Osteoblast (primary cell): ENCODE data around the gene TMEM238. TPM values are rescaled to one million over a fixed set of nuclear protein-coding genes. Genes with fewer than 3 reads are reported as not detected.

Experiments
- DNase-seq: peaks from one replicate; pipeline ENCODE4 v3.0.0; 2011; ENCODE audit warnings: low spot score, mixed read lengths; ENCODE audit not compliant: insufficient read length; ENCODE audit errors: missing footprints
- H2AFZ ChIP-seq: 2 replicates; pipeline ENCODE4 v1.6.0; 2011; ENCODE audit warnings: mild to moderate bottlenecking, low read length
- H3K27ac ChIP-seq: 2 replicates; pipeline ENCODE4 v1.5.1; 2011; ENCODE audit warnings: mild to moderate bottlenecking, low read depth, low read length, moderate library complexity
- H3K27me3 ChIP-seq: 2 replicates; pipeline ENCODE4 v1.6.0; 2012; ENCODE audit warnings: mild to moderate bottlenecking, control low read depth, inconsistent platforms, low read length, moderate library complexity; ENCODE audit not compliant: insufficient read depth
- H3K36me3 ChIP-seq: 2 replicates; pipeline ENCODE4 v1.5.1; 2011; ENCODE audit warnings: mild to moderate bottlenecking, low read length, control low read depth, moderate library complexity; ENCODE audit not compliant: insufficient read depth
- H3K4me1 ChIP-seq: 2 replicates; pipeline ENCODE4 v1.5.1; 2011; ENCODE audit warnings: mild to moderate bottlenecking, low read length, control low read depth, moderate library complexity; ENCODE audit not compliant: insufficient read depth
- H3K4me2 ChIP-seq: 2 replicates; pipeline ENCODE4 v1.6.0; 2011; ENCODE audit warnings: mild to moderate bottlenecking, low read length; ENCODE audit not compliant: insufficient read depth
- H3K4me3 ChIP-seq: fragments of 200-600 bp; sonication (generic); 3 replicates; pipeline ENCODE4 v1.5.1; 2012; ENCODE audit warnings: mild to moderate bottlenecking, low read length, inconsistent platforms; ENCODE audit not compliant: insufficient read depth
- H3K79me2 ChIP-seq: 2 replicates; pipeline ENCODE4 v1.6.0; 2012; ENCODE audit warnings: mild to moderate bottlenecking, low read length, control low read depth, inconsistent platforms; ENCODE audit not compliant: insufficient read depth
- H3K9me3 ChIP-seq: 2 replicates; pipeline ENCODE4 v1.5.1; 2011; ENCODE audit warnings: low read depth, low read length, control low read depth
- H4K20me1 ChIP-seq: 2 replicates; pipeline ENCODE4 v1.6.0; 2012; ENCODE audit warnings: mild to moderate bottlenecking, low read length, control low read depth; ENCODE audit not compliant: insufficient read depth
- CTCF ChIP-seq: IDR thresholded peaks from 2 replicates; pipeline ENCODE4 v1.5.1; 2011; ENCODE audit warnings: mild to moderate bottlenecking, low read depth, low read length, moderate library complexity; ENCODE audit errors: extremely low read depth
- total RNA-seq: library from RNA; depleted of rRNA; stranded (reverse); fragments of >200 nt; gene quantifications from 2 replicates; pipeline ENCODE4 v1.2.3, GENCODE V29; 2012

Gene TMEM238
- total RNA-seq, 1 donor, result not detected

- Histone ChIP-seq H4K20me1 (peaks cover 18% of the 10 kb centered on the region), H2AFZ (no peak overlapping the region), H3K4me2 (no peak overlapping the region), H3K36me3 (peaks cover 9% of the 10 kb centered on the region), H3K4me1 (peaks cover 24% of the 10 kb centered on the region), H3K27me3 (no peaks in the 10 kb centered on the region), H3K79me2 (peaks cover 19% of the 10 kb centered on the region), H3K27ac (no peak overlapping the region), H3K9me3 (no peaks in the 10 kb centered on the region), H3K4me3 (no peak overlapping the region)
- no peak for TF ChIP-seq CTCF
- no peak for DNase-seq
These were observed 1.5 kb downstream of the TMEM238 start for GRCh38 chr19:55382522-55383054.

GRCh38 chr19:55382013-55382412 lies 2.1 kb downstream of the TMEM238 start:
- H3K4me3 ChIP-seq, result no peak overlapping the region
- H3K79me2 ChIP-seq, result peaks cover 13% of the 10 kb centered on the region
- H3K4me1 ChIP-seq, result peaks cover 18% of the 10 kb centered on the region
- no peak overlapping the region for H2AFZ ChIP-seq
- no peak overlapping the region for H3K27ac ChIP-seq
- TF ChIP-seq CTCF, result no peak
- no peak for DNase-seq
- no peaks in the 10 kb centered on the region for H3K9me3 ChIP-seq
- H3K4me2 ChIP-seq, result no peak overlapping the region
- peaks cover 12% of the 10 kb centered on the region for H4K20me1 ChIP-seq
- no peaks in the 10 kb centered on the region for H3K27me3 ChIP-seq
- peaks cover 4% of the 10 kb centered on the region for H3K36me3 ChIP-seq

GRCh38 chr19:55379174-55379573 lies 4.9 kb downstream of the TMEM238 start:
- Histone ChIP-seq H3K79me2 (no peaks in the 10 kb centered on the region), H2AFZ (no peak overlapping the region), H3K4me1 (peaks cover 8% of the 10 kb centered on the region), H3K27ac (no peak overlapping the region), H3K4me2 (no peak overlapping the region), H4K20me1 (no peaks in the 10 kb centered on the region), H3K36me3 (no peaks in the 10 kb centered on the region), H3K4me3 (no peak overlapping the region), H3K27me3 (no peaks in the 10 kb centered on the region), H3K9me3 (no peaks in the 10 kb centered on the region)
- no peak for DNase-seq
- no peak for TF ChIP-seq CTCF

- Histone ChIP-seq H3K36me3 (no peaks in the 10 kb centered on the region), H3K27ac (no peak overlapping the region), H3K4me1 (peaks cover 9% of the 10 kb centered on the region), H3K4me2 (no peak overlapping the region), H3K4me3 (no peak overlapping the region), H4K20me1 (no peaks in the 10 kb centered on the region), H2AFZ (no peak overlapping the region), H3K27me3 (no peaks in the 10 kb centered on the region), H3K79me2 (no peaks in the 10 kb centered on the region), H3K9me3 (no peaks in the 10 kb centered on the region)
- no peak for TF ChIP-seq CTCF
- DNase-seq, result no peak
These were observed 6.5 kb downstream of the TMEM238 start for GRCh38 chr19:55377356-55378131.
